CMK (cell line): ENCODE measurements around the gene BLOC1S1.
"Not testable (repeated sequence)": the region's sequence is repeated elsewhere in the genome, so short reads cannot be mapped to it uniquely, and the experiment has no call there.

Source experiments
- DNase-seq: peaks from one replicate; pipeline ENCODE4 v3.0.0-alpha.2; 2010; ENCODE audit warnings: low read depth

The BLOC1S1 gene

GRCh38 chr12:55745361-55746173, 29.7 kb downstream of the BLOC1S1 start:
- DNase-seq = no peak

- DNase-seq = no peak
Observed at GRCh38 chr12:55746174-55746912, 30.5 kb downstream of the BLOC1S1 start.

GRCh38 chr12:55746913-55747231, 31.0 kb downstream of the BLOC1S1 start:
- DNase-seq = no peak

- no peak for DNase-seq
Observed at GRCh38 chr12:55748230-55748993, 32.6 kb downstream of the BLOC1S1 start.

GRCh38 chr12:55755246-55755645, 39.4 kb downstream of the BLOC1S1 start:
- no peak for DNase-seq

GRCh38 chr12:55757701-55758100, 41.9 kb downstream of the BLOC1S1 start:
- no peak for DNase-seq

DNA sequence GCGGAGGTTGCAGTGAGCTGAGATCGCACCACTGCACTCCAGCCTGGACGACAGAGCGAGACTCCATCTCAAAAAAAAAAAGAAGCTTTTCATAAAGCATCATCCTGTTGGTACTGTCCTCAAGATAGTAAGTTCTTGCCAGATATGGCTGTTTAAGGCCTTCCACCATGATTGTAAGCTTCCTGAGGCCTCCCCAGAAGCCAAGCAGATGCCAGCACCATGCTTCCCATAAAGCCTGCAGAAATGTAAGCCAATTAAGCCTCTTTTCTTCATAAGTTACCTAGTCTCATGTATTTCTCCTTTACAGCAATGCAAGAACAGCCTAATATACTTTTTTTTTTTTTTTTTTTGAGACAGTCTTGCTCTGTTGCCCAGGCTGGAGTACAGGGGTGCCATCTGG, 42.7 kb downstream of the BLOC1S1 start:
- DNase-seq = not testable (repeated sequence)

DNA sequence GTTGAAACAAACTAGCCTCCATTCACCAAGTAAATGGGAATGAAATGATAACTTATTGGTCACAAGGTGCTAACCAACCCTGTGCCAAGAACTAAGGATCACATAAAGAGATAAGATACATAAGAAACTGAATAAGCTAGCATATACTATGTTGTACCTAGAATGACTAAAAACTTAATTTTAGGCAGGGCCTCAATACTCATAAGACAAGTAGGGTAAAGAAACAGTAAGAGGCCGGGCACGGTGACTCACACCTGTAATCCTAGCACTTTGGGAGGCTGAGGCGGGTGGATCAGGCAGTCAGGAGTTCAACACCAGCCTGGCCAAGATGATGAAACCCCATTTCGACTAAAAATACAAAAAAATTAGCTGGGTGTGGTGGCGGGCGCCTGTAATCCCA, 44.8 kb downstream of the BLOC1S1 start:
- no peak for DNase-seq

DNA sequence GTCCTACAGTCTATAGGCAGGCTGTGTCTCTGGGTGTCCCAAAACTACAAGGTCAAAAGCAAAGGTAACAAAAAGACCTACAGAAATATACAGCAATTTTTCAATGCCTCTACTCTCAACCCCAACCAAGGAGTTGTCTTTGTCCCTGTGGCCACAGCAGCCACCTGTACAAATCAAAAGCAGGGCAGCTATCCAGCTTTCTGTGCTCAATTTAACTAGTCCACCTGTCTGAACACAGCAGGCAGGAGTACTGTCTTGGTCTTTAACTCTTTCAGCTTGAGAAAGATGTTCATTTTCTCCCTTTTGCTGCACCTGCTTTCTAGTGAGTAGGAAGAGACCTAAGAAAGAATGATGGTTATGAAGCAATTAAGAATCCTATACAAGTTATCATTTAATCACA, 46.8 kb downstream of the BLOC1S1 start:
- DNase-seq = no peak

DNA sequence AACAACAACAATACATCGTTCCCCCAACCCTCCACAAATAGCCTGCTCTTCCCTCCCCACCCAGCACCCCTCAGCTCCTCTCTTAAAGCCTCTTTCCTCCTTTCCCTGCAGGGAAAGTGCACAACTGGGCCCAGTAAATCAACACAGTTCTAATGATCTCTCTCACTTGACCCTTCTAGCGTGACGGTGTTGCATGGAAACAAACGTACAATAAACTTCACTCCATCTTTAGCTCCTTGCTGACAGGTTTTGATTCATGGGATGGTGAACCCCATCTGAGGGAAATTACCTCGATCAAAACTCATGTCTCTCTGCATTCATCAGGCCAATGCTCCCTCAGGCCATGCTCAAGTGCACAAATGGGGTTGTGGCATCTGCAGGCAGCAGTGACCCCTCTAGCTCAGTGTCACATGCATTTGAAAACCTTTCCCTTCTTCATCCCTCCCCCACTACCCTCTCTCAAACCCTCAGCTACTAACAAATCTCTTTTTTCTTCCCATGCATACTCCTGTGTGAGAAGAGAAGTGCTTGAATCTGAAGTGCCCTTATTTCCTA, 50.0 kb downstream of the BLOC1S1 start:
- no peak for DNase-seq

GRCh38 chr12:55767156-55767555, 51.3 kb downstream of the BLOC1S1 start:
- DNase-seq = no peak
